Spleen (tissue), 11 donors: Measurements from ENCODE around the gene OGFOD3. TPM values are rescaled to one million over a fixed set of nuclear protein-coding genes. Genes with fewer than 3 reads are reported as not detected.
"Not testable (repeated sequence)": the region's sequence is repeated elsewhere in the genome, so short reads cannot be mapped to it uniquely, and the experiment has no call there.

Experiments
- DNase-seq: peaks from one replicate; pipeline ENCODE4 v3.0.0-alpha.2; 2020
- H3K27ac ChIP-seq, 8 donors: fragments of 200-600 bp; sonication (generic) in 7 of 8; 1 replicate in 4 of 8; 2 replicates in 4 of 8; pipeline versions ENCODE4 v1.5.0 to v1.8.0; 2016 to 2021; ENCODE audit warnings: inconsistent platforms in 4 of 8, mild to moderate bottlenecking in 4 of 8, moderate library complexity in 1 of 8
- H3K27me3 ChIP-seq, 7 donors: fragments of 200-600 bp; sonication (generic) in 6 of 7; replicated peaks in 1 of 7; 1 replicate in 4 of 7; 2 replicates in 3 of 7; pipeline versions ENCODE4 v1.5.0 to v1.8.0; 2016 to 2021; ENCODE audit warnings: inconsistent platforms in 3 of 7, mild to moderate bottlenecking in 1 of 7
- H3K36me3 ChIP-seq, 6 donors: fragments of 200-600 bp; sonication (generic) in 5 of 6; 1 replicate in 4 of 6; 2 replicates in 2 of 6; pipeline versions ENCODE4 v1.5.0 to v1.8.0; 2016 to 2021; ENCODE audit warnings: inconsistent platforms in 2 of 6
- H3K4me1 ChIP-seq, 6 donors: fragments of 200-600 bp; sonication (generic) in 5 of 6; 1 replicate in 3 of 6; 2 replicates in 3 of 6; pipeline versions ENCODE4 v1.5.0 to v1.8.0; 2016 to 2021; ENCODE audit warnings: inconsistent platforms in 3 of 6
- H3K4me3 ChIP-seq, 8 donors: fragments of 200-600 bp; sonication (generic) in 7 of 8; 1 replicate in 4 of 8; 2 replicates in 4 of 8; pipeline versions ENCODE4 v1.5.0 to v1.8.0; 2016 to 2021; ENCODE audit warnings: inconsistent platforms in 4 of 8, mild to moderate bottlenecking in 4 of 8, moderate library complexity in 2 of 8
- H3K9me3 ChIP-seq, 8 donors: fragments of 200-600 bp; sonication (generic) in 7 of 8; 1 replicate in 4 of 8; 2 replicates in 4 of 8; pipeline versions ENCODE4 v1.5.0 to v1.8.0; 2016 to 2021; ENCODE audit warnings: inconsistent platforms in 4 of 8
- POLR2A ChIP-seq, 3 donors: fragments of 450-650 bp; IDR thresholded peaks; one replicate each; pipeline ENCODE4 v1.5.1; 2017; ENCODE audit warnings: antibody characterized with exemption in 3 of 3, mild to moderate bottlenecking in 1 of 3
- POLR2AphosphoS5 ChIP-seq, 3 donors: sonication (generic); formaldehyde crosslinking; IDR thresholded peaks; one replicate each; pipeline ENCODE4 v1.5.1; 2017; ENCODE audit warnings: antibody characterized with exemption in 3 of 3
- WGBS, 5 donors: extraction: QIAGEN DNeasy Blood & Tissue Kit in 3 of 5; methylation state at CpG; one replicate each; pipeline versions ENCODE4 v1.1.5 to v1.1.7; 2013 to 2018; 5-methylcytosine and 5-hydroxymethylcytosine counted together
- intact Hi-C: fragments of 100-400 bp; cut with DNase I; formaldehyde crosslinking; loops from one replicate; pipeline ENCODE4 v1.15.0; 2023; ENCODE audit warnings: low total_unique reads
- polyA plus RNA-seq, 3 donors: library from polyadenylated mRNA; stranded (reverse); fragments of 200-250 nt; gene quantifications; one replicate each; pipeline ENCODE4 v1.2.1, GENCODE V29; 2013
- total RNA-seq, 7 donors: library from RNA; depleted of rRNA in 3 of 7; stranded (reverse); fragments of >200 nt in 3 of 7; fragmentation: NEBNext Ultra II Directional in 4 of 7; extraction: Animal tissue kit (Norgen Biotek cat#: 25700) in 4 of 7; gene quantifications; one replicate each; pipeline versions ENCODE4 v1.1.0 to v1.2.1, GENCODE V29; 2016 to 2021
- TF ChIP-seq, protein P1 (sequence below), 11 experiments: fragments of 200-600 bp in 7 of 11; fragments of 450-650 bp in 4 of 11; sonication (generic) in 4 of 11; IDR thresholded peaks in 8 of 11; conservative IDR thresholded peaks in 3 of 11; 1 replicate in 7 of 11; 2 replicates in 4 of 11; pipeline versions ENCODE4 v1.4.0 to v1.8.0; 2016 to 2021; ENCODE audit warnings: antibody characterized with exemption in 11 of 11, inconsistent platforms in 4 of 11, mild to moderate bottlenecking in 1 of 11
- donor health status: healthy with polysubstance abuse.
- donor health status: DM: no; HTN: no; CAD: no; lungs with moderate emphysema.
- donor health status: DM: no; HTN: no; CAD: no.
- donor health status: Bipolar disorder and iron deficiency.
- donor health status: healthy.
- donor health status: DM: no; HTN: no; CAD: no.
- donor health status: DM: yes; HTN: yes; CAD: no.

The OGFOD3 gene
- total and polyA plus RNA-seq, 10 donors: 10.3 to 28.1 (median 21.8) TPM

DNA sequence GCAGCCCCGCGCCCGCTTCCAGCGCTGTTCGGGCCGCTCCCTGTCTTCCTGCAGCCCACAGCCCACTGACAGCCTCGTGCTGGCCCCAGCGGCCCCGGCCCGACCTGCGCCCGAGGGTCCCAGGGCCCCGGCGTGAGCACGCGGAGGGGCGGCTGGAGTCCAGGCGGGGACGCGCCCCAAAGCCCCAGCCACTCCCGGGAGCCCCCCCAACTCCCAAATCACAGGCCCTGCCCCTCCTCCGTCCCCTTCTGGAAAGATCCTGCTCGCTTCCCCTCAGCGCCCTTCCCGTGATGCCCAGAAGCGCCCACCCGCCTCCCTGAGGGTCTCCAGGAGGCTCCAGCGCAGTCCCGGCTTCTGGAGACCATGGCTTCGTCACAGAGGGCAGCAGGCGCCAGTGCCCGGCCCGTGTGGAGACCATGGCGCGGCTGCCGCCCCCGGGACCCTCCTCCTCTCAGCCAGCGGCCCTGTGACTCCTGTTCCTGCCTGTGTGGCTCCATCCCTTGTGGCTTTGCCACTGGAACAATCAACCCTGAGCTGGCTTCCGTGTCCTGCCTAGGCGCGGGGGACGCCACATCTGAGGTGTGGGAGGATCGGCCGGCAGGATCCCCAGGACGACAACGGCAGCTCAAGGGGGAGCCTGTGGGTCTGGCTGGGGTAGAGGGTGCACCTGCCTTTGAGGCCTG is 42.9 kb downstream of the OGFOD3 start:
- 57 to 76% (median 58%) methylated on average over 33 to 46 of the region's 46 CpGs for WGBS, 5 donors
- H3K27me3 ChIP-seq: peaks cover 4 to 93% (median 67%) of the 10 kb centered on the region in 7 donors
- peak; percentile 56 for DNase-seq
- H3K4me3 ChIP-seq: no peak overlapping the region
- H3K36me3 ChIP-seq: no peaks in the 10 kb centered on the region
- H3K27ac ChIP-seq: no peak overlapping the region
- H3K9me3 ChIP-seq: no peaks in the 10 kb centered on the region
- H3K4me1 ChIP-seq: peaks cover 8 to 34% (median 26%) of the 10 kb centered on the region in 6 donors
- intact Hi-C loops: no loop called here
- TF ChIP-seq POLR2AphosphoS5 (IDR thresholded peaks at IDR 0.05): no peak
- no peak for TF ChIP-seq POLR2A (IDR thresholded peaks at IDR 0.05)
- TF ChIP-seq, protein P1, sequence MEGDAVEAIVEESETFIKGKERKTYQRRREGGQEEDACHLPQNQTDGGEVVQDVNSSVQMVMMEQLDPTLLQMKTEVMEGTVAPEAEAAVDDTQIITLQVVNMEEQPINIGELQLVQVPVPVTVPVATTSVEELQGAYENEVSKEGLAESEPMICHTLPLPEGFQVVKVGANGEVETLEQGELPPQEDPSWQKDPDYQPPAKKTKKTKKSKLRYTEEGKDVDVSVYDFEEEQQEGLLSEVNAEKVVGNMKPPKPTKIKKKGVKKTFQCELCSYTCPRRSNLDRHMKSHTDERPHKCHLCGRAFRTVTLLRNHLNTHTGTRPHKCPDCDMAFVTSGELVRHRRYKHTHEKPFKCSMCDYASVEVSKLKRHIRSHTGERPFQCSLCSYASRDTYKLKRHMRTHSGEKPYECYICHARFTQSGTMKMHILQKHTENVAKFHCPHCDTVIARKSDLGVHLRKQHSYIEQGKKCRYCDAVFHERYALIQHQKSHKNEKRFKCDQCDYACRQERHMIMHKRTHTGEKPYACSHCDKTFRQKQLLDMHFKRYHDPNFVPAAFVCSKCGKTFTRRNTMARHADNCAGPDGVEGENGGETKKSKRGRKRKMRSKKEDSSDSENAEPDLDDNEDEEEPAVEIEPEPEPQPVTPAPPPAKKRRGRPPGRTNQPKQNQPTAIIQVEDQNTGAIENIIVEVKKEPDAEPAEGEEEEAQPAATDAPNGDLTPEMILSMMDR (IDR thresholded peaks at IDR 0.05 in 8 of 11, conservative IDR thresholded peaks at IDR 0.05 in 3 of 11): no peak

- Histone ChIP-seq H3K4me1 (peaks cover 8 to 41% (median 33%) of the 10 kb centered on the region in 6 donors), H3K4me3 (no peak overlapping the region), H3K27ac (no peak overlapping the region), H3K27me3 (peaks cover 4 to 93% (median 72%) of the 10 kb centered on the region in 7 donors), H3K36me3 (no peaks in the 10 kb centered on the region), H3K9me3 (no peaks in the 10 kb centered on the region)
- intact Hi-C loops: no loop called here
- WGBS, 5 donors: 30 to 49% (median 36%) methylated on average over 37 to 79 of the region's 79 CpGs
- TF ChIP-seq POLR2A (IDR thresholded peaks at IDR 0.05): no peak
- no peak for TF ChIP-seq POLR2AphosphoS5 (IDR thresholded peaks at IDR 0.05)
- TF ChIP-seq, protein P1 (IDR thresholded peaks at IDR 0.05 in 8 of 11, conservative IDR thresholded peaks at IDR 0.05 in 3 of 11): no peak
- peak; percentile 32 for DNase-seq
Measured at GRCh38 chr17:82374626-82375331, 43.6 kb downstream of the OGFOD3 start.

DNA sequence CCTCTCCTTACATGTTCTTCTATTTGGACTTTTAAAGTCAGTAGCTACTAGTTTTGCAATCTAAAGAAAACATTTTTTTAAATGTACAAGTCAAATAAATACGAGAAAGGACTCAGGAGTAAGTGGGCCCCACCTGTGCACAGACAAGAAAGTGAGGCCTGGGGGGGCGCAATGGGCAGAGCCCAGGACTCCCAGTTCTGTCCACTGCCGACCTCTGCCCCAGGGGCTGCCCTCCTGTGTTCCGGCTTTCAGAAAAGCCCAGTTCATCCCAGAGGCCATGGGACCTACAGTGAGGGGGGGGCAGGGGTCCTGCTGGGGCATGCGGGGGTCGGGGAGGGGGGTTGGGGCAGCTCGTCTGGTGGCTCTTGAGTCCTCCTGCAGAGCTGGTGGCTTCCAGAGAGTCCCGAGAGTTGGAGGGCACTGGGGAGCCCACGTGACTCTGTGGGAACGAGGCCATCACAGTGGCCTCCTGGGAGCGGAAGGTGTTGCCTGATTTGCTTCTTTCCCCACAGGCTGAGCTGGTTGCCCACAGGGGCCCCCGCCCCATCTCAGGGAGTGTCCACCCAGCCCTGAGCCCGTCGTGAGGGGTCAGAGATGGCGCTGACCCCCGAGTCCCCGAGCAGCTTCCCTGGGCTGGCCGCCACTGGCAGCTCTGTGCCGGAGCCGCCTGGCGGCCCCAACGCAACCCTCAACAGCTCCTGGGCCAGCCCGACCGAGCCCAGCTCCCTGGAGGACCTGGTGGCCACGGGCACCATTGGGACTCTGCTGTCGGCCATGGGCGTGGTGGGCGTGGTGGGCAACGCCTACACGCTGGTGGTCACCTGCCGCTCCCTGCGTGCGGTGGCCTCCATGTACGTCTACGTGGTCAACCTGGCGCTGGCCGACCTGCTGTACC is 44.4 kb downstream of the OGFOD3 start:
- WGBS, 5 donors: 86 to 91% (median 89%) methylated on average over 20 to 37 of the region's 37 CpGs
- Histone ChIP-seq H3K4me3 (no peak overlapping the region), H3K36me3 (no peaks in the 10 kb centered on the region), H3K4me1 (peaks cover 8 to 41% (median 33%) of the 10 kb centered on the region in 6 donors), H3K27ac (no peak overlapping the region), H3K9me3 (no peaks in the 10 kb centered on the region), H3K27me3 (peaks cover 4 to 93% (median 67%) of the 10 kb centered on the region in 7 donors)
- intact Hi-C loops: no loop called here
- peak; percentile 46 for DNase-seq
- TF ChIP-seq, protein P1 (IDR thresholded peaks at IDR 0.05 in 8 of 11, conservative IDR thresholded peaks at IDR 0.05 in 3 of 11): no peak
- TF ChIP-seq POLR2AphosphoS5 (IDR thresholded peaks at IDR 0.05): no peak
- TF ChIP-seq POLR2A (IDR thresholded peaks at IDR 0.05): no peak

GRCh38 chr17:82373072-82373452 is 45.3 kb downstream of the OGFOD3 start:
- H3K9me3 ChIP-seq, H3K4me3 ChIP-seq, intact Hi-C loops, H3K27ac ChIP-seq, H3K36me3 ChIP-seq: not testable (repeated sequence)
- WGBS, 5 donors: 80 to 89% (median 82%) methylated on average over 10 of the region's 10 CpGs
- Histone ChIP-seq H3K27me3 (peaks cover 4 to 91% (median 66%) of the 10 kb centered on the region in 7 donors), H3K4me1 (peaks cover 8 to 41% (median 33%) of the 10 kb centered on the region in 6 donors)
- peak; percentile 2 for DNase-seq
